GM10248 (cell line): Measurements from ENCODE around the gene CLRN3.

ENCODE experiments used
- CTCF ChIA-PET: fragments of 300-600 bp; sonication (Branson Sonifier 250); formaldehyde crosslinking; extraction: SDS; loops from one replicate; lab custom pipeline; 2021; ENCODE audit warnings: antibody characterized with exemption; lab: Yijun Ruan, JAX
- POLR2A ChIA-PET: fragments of 350-650 bp; sonication (Branson Sonifier 250); formaldehyde crosslinking; extraction: SDS; loops from one replicate; lab custom pipeline; 2020; ENCODE audit warnings: antibody characterized with exemption; lab: Yijun Ruan, JAX
- DNase-seq: peaks from one replicate; pipeline ENCODE4 v3.0.0; 2012; ENCODE audit errors: extremely low spot score
- TF ChIP-seq, protein P1 (sequence below): IDR thresholded peaks from 2 replicates; pipeline ENCODE4 v1.5.1; 2012; ENCODE audit warnings: mild to moderate bottlenecking, low read depth; ENCODE audit errors: extremely low read depth, missing control alignments, control extremely low read depth

Gene CLRN3

GRCh38 chr10:127923646-127924045 is 30.9 kb upstream of the CLRN3 start:
- DNase-seq: no peak
- ChIA-PET POLR2A (no interaction called here), CTCF (interaction anchor here (1.5 to 1.7 kb wide), 2 partner anchors 9 to 13 kb away, joined by 4 to 5 read pairs; no protein-coding TSS in a partner anchor)
- TF ChIP-seq, protein P1, sequence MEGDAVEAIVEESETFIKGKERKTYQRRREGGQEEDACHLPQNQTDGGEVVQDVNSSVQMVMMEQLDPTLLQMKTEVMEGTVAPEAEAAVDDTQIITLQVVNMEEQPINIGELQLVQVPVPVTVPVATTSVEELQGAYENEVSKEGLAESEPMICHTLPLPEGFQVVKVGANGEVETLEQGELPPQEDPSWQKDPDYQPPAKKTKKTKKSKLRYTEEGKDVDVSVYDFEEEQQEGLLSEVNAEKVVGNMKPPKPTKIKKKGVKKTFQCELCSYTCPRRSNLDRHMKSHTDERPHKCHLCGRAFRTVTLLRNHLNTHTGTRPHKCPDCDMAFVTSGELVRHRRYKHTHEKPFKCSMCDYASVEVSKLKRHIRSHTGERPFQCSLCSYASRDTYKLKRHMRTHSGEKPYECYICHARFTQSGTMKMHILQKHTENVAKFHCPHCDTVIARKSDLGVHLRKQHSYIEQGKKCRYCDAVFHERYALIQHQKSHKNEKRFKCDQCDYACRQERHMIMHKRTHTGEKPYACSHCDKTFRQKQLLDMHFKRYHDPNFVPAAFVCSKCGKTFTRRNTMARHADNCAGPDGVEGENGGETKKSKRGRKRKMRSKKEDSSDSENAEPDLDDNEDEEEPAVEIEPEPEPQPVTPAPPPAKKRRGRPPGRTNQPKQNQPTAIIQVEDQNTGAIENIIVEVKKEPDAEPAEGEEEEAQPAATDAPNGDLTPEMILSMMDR: no peak

DNA sequence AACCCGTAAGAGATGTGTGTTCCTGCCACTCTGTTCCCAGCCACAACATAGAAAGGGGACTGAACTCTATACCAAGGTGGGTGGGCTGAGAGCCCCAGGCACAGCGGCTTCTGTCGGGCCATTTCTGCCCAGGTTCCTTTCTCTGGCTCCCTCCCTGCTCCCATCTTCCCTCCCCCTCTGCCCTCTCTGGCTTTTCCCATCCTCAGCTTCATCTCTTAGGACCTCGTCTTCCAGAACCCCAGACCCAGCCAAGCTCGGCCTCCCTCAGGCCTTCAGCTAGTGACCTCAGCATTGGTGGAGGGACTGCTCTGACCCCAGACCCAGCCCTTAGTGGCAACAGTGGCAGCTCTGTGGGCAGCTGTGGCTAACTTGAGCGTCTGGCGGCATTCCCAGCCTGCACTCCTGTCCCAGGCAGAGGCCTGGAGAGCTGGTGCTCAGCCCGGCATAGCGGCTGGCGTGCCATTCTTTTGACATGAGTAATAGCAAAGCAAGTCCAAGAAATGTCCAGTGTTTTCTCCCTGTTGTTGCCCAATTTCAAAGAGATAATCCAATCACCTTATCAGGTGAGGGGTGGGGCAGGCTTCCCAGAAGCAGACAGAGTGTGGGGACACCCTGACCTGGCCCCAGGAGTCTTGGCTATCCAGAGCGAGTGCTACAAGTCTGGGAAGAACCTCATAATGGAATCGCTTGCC is 30.1 kb upstream of the CLRN3 start:
- POLR2A ChIA-PET: no interaction called here
- CTCF ChIA-PET: interaction anchor here (1.4 to 1.7 kb wide), 2 partner anchors 8 to 146 kb away, joined by 3 to 4 read pairs; no protein-coding TSS in a partner anchor

DNA sequence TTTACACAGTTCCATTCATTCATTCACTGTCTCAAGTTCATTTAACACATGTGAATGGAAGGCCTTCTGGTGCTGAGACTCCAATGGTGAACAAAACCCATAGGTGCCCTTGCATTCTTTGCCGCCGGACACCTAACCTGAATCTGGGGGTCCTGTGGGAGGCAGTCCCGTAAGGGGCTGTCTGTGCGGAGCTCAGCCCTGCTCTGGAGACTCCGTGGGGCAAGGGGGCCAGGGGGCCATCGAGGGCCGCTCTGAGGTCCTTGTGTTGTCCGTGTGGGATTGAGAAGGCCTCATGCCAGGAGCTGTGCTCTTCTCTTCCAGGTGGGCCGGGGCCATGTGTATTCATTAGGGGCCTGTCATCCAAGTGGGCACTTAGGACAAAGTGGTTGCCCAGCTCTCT is 29.5 kb upstream of the CLRN3 start:
- ChIA-PET CTCF (interaction anchor here (1.4 kb wide), 1 partner anchor 147 kb away, joined by 3 read pairs; no protein-coding TSS in a partner anchor), POLR2A (no interaction called here)
- TF ChIP-seq, protein P1: no peak
- no peak for DNase-seq

More for the DNA sequence above, 30.1 kb upstream of the CLRN3 start:
- TF ChIP-seq, protein P1: no peak
- DNase-seq: no peak

GRCh38 chr10:127921753-127922145 is 29.0 kb upstream of the CLRN3 start:
- ChIA-PET CTCF (interaction anchor here (1.4 kb wide), 1 partner anchor 148 kb away, joined by 3 read pairs; no protein-coding TSS in a partner anchor), POLR2A (no interaction called here)
- no peak for DNase-seq
- TF ChIP-seq, protein P1: no peak

- TF ChIP-seq, protein P1: no peak
- POLR2A ChIA-PET: no interaction called here
- no peak for DNase-seq
- CTCF ChIA-PET: interaction anchor here (1.4 kb wide), 1 partner anchor 148 kb away, joined by 3 read pairs; no protein-coding TSS in a partner anchor
Observed at GRCh38 chr10:127921075-127921752, 28.5 kb upstream of the CLRN3 start.

GRCh38 chr10:127920306-127921074 is 27.7 kb upstream of the CLRN3 start:
- no peak for DNase-seq
- ChIA-PET CTCF (no interaction called here), POLR2A (no interaction called here)
- TF ChIP-seq, protein P1: no peak
